ACC112 (cell line): ENCODE measurements around the gene IDNK.

ENCODE experiments used
- H2AFZ ChIP-seq: fragments of 200-600 bp; sonication (generic); one replicate; pipeline ENCODE4 v1.6.0; 2017; ENCODE audit warnings: antibody characterized with exemption, low read length; ENCODE audit not compliant: unreplicated experiment
- H3K27ac ChIP-seq: fragments of 200-600 bp; sonication (generic); 2 replicates; pipeline ENCODE4 v1.5.1; 2014; ENCODE audit warnings: low read depth, mild to moderate bottlenecking, antibody characterized with exemption, low read length, moderate library complexity
- H3K27me3 ChIP-seq: fragments of 200-600 bp; sonication (generic); 2 replicates; pipeline ENCODE4 v1.6.1; 2014; ENCODE audit warnings: mild to moderate bottlenecking, antibody characterized with exemption, low read length, moderate library complexity, mixed read lengths; ENCODE audit not compliant: insufficient read depth
- H3K36me3 ChIP-seq: fragments of 200-600 bp; sonication (generic); 2 replicates; pipeline ENCODE4 v1.6.1; 2016; ENCODE audit warnings: mild to moderate bottlenecking, antibody characterized with exemption, low read length, moderate library complexity, mixed read lengths; ENCODE audit not compliant: insufficient read depth
- H3K4me1 ChIP-seq: fragments of 200-600 bp; sonication (generic); one replicate; pipeline ENCODE4 v1.6.1; 2016; ENCODE audit warnings: low read length, mixed read lengths; ENCODE audit not compliant: insufficient read depth, unreplicated experiment, control insufficient read depth
- H3K4me3 ChIP-seq: fragments of 200-600 bp; sonication (generic); 2 replicates; pipeline ENCODE4 v1.5.1; 2014; ENCODE audit warnings: mild to moderate bottlenecking, low read depth, low read length
- H3K79me2 ChIP-seq: fragments of 200-600 bp; sonication (generic); one replicate; pipeline ENCODE4 v1.6.0; 2016; ENCODE audit warnings: low read length; ENCODE audit not compliant: control insufficient read depth, unreplicated experiment, insufficient read depth

IDNK gene

DNA sequence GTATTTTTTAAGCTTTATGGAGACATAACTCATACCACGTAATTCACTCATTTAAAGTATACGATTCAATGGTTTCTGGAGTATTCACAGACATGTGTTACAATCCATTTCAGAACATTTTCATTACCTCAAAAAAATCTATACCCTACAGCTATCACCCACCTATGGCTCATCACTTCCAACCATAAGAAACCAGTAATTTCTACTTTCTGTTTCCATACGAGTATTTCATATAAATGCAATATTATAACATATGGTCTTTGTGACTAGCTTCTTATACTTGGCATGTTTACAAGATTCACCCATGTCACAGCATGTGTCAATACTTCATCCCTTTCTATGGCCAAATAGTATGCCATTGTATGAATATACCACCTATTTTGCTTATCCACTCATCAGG, 66.0 kb downstream of the IDNK start:
- Histone ChIP-seq H3K4me1 (peaks cover 9% of the 10 kb centered on the region), H2AFZ (no peak overlapping the region), H3K27ac (no peak overlapping the region), H3K27me3 (no peaks in the 10 kb centered on the region), H3K4me3 (no peak overlapping the region), H3K36me3 (no peaks in the 10 kb centered on the region), H3K79me2 (peaks cover 89% of the 10 kb centered on the region)

DNA sequence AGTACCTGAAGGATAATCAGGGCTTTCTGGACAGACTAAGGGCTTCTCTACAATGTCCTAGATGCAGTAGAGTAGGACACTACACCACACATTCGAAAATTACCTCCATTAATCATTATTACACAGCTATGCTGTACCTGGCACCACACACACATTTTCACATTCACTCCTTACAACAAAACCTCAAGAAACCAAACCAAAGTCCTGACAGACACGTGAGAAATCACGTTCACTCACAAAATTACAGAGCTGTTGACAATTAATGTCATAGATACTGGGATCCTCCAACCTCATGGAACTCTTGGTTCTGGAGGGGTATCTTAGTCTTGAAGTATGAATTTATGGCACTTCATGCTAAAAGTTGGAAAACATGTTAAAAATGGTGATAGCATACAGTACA, 68.5 kb downstream of the IDNK start:
- Histone ChIP-seq H3K27me3 (no peaks in the 10 kb centered on the region), H3K79me2 (peaks cover 95% of the 10 kb centered on the region), H3K4me1 (peaks cover 9% of the 10 kb centered on the region), H3K36me3 (no peaks in the 10 kb centered on the region), H3K27ac (no peak overlapping the region), H2AFZ (no peak overlapping the region), H3K4me3 (no peak overlapping the region)
